HT-29 (cell line): ENCODE measurements around the gene TTC34. TPM values are rescaled to one million over a fixed set of nuclear protein-coding genes. Genes with fewer than 3 reads are reported as not detected.

Experiments used
- DNase-seq: peaks from one replicate; pipeline ENCODE4 v3.0.0-alpha.2; 2015; ENCODE audit warnings: low spot score
- total RNA-seq: library from RNA; depleted of rRNA; stranded (reverse); fragments of >200 nt; shearing (Covaris generic); gene quantifications from 2 replicates; pipeline ENCODE4 v1.2.3, GENCODE V29; 2014

The TTC34 gene
- total RNA-seq, 1 experiment from 2014 or later: 0.36 TPM

DNA sequence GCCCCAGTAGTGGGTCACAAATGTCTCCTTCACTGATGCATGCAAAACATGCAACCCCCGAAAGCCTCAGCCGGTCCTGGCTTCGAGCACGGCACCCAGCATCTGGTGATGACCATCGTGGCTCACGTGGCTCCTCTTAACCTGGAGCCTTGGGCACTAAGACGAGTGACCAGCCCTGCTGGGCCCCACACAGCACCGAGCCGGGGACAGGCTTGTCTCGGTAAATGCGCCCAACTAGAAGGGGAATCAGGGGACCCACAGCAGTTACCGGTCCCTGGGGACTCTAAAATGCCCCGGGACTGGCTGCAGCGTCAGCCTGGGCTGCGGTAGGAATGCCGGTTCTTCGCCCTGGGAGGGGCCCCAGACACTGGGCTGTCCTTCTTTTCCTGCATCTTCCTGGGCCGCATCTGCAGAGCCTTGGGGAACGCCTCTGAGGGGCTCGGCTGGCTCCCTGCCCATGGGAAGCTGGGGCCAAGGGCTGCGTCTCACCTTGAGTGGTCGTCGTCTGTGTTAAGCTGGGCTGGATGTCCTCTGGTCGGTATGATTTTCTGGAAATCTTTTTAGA is 13.1 kb upstream of the TTC34 start:
- DNase-seq: no peak

DNA sequence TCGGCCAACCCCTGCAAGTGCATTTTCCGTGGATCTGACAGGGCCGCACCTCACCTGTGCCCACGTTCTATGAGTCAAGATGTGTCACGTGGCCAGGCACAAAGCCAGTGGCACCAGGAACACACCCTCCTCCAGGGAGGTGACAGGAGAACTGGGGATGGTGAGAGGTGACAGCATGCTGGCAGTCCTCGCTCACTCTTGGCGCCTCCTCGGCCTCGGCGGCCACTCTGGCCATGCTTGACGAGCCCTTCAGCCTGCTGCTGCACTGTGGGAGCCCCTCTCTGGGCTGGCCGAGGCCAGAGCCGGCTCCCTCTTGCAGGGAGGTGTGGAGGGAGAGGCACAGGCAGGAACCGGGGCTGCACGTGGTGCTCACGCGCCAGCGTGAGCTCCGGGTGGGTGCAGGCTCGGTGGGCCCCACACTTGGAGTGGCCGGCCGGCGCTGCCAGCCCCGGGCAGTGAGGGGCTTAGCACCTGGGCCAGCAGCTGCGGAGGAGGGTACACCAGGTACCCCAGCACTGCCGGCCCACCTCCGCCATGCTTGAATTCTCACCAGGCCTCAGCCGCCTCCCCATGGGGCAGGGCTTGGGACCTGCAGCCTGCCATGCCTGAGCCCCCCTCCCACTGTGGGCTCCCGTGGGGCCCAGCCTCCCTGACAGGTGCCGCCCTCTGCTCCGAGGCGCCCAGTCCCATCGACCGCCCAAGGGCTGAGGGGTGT is 11.6 kb upstream of the TTC34 start:
- peak; percentile 26 for DNase-seq

DNA sequence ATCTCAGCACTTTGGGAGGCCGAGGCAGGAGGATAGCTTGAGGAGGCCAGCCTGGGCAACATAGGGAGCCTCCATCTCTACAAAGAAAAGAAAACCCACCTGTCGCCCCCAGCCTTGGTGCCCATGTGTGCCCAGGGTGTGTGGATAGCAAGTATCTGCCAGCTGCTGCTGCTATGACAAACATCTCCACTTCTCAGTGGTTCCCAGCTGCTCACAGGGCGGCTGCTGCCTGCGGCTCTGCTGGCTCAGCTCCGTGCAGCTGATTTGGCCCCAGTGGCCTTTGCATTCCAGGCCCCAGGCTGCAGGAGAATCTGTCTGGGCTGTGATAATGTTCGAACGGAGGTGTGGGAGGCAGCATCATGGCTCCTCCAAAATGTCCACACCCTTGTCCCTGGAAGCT is 10.6 kb upstream of the TTC34 start:
- DNase-seq: no peak

DNA sequence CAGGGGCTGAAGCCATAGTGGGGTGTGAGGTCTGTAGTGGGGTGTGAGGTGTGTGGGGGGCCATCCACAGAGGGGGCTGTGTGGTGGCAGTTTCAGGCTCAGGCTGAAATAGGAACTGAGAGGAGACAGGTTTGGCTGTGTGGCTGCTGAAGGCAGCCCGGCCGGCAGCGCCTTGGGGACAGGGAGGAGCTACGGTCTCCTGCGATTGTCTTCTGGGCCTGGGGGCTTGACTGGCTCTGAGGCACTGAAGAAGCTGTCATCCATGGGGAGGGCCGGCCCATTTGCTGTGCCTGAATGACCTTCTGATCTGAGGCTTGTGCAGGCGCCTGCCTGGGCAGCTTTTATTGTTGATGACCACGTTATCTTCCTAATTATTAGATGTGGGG is 10.0 kb upstream of the TTC34 start:
- DNase-seq: no peak

DNA sequence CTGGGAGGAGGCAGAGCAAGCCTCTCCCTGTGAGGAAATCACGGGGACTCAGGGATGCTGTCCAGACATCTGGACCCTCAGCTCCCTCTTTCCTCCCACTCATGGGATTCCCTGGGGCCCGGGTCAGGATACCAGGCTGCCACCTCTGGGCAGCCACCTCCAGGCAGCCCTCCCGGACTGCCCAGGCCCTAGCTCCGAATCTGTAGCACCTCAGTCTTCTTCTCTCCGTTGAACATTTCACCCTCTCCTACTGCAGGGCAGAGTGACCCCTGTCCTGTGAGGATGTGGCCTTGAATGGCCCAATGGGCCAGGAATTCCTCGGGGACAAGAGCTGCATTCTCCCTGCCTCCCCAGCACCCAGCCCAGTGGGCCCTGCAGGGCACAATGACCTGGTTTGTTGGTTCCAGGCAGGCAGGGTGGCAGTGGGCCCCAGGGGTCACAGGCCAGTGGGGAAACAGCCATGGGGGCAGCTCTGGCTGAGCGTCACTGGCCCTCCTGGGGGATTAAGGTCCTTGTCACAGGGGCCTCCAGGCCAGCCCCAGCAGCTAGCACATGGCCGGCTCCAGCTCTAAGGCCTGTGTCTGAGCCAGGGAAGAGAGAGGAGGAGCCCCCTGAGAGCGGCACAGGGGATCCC is 9.5 kb upstream of the TTC34 start:
- DNase-seq: no peak

DNA sequence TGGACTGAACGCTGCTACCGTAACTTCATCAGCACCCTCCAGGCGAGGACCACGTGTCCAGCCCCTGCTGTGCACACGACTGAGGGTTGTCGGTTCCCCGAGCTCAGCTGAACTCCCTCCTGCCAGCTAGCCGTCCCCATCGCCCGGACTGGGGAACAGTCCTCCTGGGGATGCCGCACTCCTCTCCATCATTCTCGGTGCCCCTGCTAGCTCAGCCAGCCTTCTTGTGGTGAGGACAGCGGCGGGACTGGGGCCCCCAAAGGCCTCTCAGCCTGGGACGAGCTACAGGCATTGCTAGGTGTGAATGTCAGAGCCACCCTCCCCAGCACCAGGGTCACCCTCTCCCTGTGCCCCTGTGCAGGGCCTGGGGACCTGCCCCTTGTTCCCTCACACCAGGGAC is 8.8 kb upstream of the TTC34 start:
- no peak for DNase-seq

DNA sequence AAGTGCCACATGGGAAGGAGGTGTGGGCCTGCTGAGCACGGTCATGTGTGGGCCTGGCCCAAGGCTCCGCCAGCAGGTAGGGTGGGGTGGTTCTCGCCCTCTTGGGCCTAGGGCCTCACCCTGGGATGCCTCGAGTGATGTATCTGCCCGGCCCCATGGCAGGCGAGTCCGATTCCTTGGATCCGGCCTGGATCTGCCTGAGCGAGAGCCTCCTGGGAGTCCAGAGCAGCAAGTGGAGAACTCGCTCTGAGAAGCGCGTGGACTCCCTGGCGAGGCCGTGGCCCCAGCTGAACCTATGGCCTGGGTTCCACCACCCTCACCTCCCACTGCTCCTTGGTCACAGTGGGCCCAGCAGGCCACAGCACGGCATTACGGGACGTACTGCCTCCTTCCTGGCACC is 8.2 kb upstream of the TTC34 start:
- no peak for DNase-seq

DNA sequence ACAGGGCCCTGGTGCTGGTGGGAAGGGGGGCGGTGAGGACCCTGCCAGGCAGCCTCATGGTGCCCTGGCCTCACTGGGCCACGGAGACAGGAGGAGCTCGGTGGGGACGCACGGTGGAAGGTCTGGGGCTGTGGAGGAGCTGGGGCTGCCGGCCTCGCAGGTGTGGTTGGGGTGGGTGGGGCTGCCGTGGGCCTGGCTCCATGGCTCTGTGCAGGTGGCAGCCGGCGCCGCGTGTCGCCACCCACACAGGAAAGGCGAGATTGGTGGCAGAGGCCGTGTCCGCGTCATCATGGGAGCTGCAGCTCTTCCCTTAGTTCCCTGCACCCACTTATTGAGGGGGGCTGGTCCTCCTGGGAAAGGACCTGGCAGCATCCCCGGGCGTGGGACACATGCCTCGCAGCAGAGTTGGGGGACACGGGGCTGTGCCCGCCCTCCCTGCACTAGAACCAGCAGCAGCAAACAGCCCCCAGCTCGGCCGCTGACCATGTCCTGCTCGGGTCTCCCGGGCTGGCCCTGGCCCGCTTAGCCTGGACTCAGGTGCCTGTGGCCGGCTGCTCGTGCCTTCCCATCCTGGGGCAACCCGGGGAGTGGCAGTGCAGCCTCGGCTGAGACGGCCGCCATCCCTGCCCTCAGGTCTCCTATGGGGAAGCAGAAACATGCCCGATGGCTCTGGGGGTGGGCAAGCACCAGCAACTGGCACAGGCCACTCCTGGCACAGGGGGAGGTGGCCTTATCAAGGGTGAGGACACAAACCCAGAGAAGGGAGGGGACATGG is 7.5 kb upstream of the TTC34 start:
- no peak for DNase-seq

DNA sequence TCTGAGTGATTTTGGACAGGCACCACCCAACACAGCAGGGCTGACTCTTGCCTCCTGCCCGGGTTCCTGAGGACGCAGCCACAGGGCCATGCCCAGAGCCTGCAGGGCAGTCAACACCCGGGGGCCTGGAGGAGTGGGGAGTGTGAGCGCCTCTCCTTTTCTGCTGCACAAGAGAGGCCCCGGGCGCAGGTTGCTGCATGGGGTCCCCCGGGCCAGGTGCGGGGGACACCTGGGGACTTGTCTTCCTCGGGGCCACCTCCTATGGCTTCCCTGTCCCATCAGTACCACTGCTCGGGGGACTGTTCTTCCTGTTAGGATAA is 6.9 kb upstream of the TTC34 start:
- no peak for DNase-seq

DNA sequence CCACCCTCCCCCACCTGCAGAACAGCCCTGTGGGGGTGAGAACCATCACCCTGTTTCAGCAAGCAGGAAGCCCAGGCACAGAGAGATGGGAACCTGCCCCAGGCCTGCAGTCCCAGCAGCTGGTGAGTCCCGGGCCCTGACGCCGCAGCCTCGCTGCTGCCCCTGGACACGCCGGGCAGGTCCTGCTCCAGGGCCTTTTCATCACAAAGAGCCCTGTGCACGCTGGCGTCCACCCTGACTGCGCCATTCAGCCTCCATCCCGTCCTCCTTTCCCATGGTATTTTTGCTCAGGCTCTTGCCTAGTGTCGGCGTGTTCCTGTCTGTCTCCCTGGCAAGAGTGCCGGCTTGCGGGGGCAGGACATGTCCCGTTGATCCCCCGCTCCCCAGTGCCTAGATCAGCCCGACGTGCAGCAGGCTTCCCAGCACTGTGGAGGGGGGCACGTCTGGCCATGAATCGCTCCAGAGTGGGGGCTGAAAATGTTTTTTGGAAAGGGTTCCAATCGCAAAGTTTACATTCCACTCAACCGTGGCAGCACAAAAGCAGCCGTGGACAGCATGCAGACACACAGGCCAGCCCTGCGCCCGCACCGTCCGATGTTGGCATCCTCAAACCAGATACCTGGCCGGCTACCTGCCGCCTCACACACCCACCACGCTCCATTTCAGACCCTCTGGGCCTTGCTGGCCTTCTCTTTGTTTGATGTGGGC is 6.3 kb upstream of the TTC34 start:
- DNase-seq: no peak

DNA sequence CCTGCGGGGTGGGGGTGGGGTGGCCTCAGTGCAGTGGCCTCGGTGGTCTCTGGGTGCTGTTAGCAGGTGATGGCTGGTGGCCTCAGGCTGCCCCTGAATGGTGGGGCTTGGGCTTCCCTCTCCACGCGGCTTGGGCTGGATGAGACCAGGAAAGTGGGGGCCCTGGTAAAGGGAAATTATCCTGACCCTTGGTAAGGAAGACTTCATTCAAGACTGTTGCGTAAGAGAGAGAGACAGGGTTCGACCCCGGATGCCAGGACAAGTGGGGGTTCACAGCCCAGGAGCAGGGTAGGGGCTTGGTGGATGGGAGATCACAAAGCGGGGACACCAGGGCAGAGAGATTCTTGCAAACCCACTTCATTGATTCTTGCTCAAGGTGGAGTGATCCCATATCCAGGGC is 5.5 kb upstream of the TTC34 start:
- no peak for DNase-seq

DNA sequence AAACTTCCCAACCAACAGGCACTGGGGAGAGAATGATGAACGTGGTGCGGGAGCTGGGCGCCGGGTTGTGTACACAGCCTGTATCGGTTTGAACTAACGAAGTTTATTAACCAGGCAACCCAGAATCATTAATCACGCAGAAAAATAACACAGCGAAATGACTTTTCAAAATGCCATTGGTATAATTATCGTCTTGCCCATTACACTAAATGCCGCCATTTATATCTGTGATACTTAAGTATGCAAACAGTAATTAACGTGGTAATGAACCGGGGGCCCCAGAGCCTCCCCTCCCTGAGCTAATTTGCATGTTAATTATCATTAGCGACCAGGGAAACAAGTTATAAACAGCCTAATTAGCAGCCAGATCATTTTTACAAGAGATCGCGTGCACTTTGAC is 5.1 kb upstream of the TTC34 start:
- no peak for DNase-seq

DNA sequence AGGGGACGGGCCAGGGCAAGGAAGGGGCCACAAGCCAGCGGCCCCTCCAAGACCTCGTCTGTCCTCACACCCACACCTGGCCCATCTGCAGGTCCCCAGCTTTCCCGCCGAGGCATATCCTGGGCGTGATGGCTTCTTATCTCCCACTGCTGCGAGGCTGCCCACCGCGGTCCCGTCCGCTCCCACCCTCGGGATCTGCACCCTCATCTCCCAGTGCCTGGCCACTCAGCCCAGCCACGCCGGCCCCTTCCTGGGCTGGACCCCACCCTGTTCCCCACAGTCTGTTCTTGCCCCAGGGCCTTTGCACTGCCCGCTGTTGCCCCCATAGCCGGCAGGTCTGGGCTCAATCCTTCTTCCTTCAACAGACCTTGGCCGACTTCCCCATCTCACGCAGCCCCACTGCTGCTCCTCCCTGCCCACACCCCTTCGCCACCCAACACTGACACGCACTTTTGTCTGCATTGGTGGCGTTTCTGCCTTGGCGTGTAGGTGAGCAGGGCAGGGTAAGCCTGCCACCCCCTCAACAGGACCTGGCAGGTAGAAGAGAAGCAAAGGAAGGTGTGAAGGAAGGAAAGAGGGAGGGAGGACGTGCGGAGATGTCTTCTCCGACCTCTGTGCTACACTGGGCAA is 4.4 kb upstream of the TTC34 start:
- peak; percentile 88 for DNase-seq

DNA sequence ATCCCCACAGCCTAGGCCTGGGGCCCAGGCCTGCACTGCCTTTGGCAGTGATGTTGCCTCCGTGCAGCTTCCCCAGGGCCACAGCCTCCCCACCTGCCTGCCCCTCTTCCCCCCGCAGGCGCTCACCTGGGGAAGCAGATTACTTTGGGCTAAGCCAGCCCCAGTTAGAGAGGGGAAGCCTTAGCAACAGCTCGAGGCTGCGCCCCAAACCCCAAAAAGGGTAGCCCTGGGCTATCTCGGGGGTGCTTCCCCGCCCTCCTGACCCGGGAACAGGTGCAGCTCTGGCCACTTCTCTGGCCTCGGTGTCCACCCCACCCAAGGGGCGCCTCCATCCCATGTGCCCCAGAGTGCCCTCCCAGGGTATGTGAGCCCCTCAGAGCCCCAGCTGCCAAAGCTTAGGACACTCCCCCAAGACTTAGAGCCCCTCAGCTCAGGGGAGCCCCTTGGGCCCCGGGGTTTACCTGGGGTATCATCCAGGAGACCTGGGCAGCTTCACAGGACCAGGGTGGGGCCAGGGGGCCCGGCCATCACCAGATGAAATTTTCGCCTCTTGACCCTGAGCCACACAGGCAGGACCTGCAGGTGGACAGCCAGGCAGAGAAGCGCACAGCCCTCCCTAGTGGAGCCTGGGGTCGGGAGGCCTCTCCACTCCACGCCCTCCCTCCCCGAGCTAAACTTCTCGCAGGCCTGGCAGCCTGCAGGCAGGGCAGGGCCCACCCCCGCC is 3.3 kb upstream of the TTC34 start:
- no peak for DNase-seq

DNA sequence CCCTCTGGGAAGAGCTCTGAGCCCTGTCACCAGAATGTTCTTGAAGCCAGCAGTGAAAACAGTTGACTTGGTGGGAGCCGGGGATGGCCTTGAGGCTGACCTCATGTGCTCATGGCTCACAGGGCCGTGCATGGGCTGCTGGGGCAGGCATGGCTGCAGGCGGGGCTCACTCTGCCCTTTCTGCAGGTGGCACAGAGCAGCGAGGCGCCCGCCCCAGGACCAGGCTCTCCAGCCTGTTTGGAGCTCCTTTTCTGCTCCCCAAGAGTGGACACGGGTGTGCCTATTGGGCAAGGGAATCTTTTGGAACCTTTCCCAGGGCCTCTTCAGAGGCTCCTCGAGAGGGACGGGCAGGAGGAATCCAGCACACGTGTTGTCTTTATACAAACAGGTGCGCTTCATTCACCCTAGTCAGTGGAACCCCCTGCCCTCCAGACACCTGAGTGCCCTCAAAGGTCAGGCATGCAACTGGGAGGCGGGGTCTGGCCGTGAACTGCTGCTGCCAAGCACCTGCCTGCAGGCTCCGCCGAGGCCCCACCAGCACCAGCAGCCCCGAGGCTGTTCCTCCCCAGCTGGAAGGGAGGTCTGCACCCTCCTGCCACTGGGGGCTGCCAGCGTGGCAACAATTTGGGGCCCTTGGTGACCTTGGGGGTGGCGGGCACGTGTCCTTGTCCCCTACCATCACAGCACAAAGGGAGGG is 2.6 kb upstream of the TTC34 start:
- DNase-seq: peak; percentile 23

DNA sequence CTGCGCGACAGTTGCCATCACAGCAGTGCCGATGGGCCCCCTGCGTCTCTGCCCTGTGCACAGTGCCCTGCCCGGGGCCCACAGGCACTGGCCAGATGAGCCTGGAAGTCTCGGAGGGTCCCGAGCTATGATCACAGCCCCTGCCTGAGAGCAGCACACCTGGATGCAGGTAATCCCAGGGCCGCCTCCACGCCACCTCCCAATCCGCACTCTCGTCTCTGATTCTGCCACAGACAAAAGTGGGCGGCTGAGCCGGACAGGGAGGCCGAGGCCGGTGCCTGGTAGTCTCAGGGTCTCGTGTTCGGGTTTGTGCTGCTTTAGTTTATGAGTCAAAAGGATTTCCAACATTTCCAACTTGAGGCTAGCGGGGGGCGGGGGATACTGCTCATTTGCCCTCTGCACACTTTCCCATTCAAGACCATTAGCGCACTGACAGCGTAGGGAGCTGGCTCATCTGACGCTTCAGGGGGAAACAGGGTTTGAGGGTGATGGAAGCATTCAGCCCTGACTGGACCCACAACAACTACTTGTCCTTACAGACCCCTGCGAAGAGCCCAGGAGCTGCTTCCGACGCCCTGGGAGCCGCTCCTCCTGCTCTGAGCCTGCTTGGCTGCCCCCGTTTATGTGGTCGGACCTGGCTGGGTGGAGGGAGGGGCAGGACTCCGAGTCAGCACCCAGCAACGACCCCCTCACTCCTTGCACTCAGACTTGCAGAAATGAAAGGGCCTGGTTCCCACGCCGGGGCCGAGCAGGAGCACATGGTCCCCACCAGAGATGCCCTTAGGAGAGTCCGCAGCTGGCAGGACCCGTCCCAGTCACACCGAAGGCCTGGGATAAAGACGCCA is 1.8 kb upstream of the TTC34 start:
- no peak for DNase-seq

DNA sequence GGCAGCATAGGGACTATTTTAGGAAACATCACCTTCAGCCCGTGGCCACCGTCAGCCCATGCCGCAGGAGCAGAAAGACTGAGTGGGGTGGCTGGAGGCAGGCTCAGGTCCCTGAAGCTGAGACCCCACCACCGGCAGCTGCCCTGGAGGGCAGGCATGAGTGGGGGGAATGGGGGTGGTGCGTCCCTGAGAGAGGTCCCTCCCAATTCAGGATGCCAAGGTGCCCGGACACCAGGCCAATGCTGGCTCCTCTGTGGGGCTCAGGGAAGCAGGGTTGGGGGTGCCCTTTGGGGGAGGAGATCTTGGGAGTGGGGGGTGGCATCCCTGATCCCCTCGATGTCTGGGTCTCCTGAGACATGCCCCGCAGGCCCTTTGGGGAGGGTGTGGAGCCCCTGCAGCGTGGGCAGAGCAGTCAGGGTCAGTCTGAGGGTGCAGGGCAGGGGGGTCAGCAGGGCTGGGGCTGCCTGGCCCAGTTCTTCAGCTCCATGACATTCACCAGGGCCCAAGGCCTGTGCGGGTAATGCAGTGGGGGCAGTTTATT is 998 bp upstream of the TTC34 start:
- no peak for DNase-seq

DNA sequence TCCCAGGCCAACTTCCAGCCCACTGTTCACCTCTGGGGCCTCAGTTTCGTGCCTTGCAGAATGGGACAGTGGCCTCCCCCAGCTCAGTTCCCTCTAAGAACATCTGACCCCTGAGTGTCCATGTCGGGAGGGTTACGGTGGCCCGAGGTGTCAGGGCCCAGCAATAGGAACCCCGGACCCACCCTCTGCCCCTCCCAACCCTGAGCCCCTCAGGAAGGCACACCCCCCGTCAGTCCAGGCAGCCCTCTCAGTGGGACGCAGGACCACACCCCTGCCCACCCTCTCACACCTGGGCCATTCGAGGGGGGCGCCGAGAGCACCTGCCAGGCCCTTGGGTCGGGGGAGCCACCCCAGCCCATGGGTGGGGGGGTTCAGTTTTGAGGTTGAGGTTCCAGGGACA is 447 bp downstream of the TTC34 start:
- DNase-seq: no peak

DNA sequence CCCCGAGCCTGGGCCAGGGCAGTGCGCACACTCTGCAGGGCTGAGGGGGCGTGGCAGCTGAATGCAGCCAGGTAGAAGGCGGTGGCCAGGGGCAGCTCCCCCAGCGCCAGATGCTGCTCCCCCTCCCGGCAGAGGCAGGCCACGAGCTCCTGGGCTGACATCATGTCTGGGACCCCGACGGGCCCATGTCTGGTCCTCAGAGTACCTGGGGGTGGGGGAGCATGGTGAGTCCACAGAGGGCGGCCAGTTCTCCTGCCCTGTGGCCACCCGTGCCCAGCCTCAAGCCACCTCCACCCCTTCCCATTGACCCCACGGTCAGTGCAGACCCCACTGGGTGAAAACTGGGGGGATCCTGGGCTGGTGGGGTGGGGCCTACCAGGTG is 838 bp downstream of the TTC34 start:
- no peak for DNase-seq
